Calu3 (cell line): ENCODE data around the gene PTAFR. TPM values are rescaled to one million over a fixed set of nuclear protein-coding genes. Genes with fewer than 3 reads are reported as not detected.

Source experiments
- BruUV-seq: library from RNA; stranded (reverse); fragments of 400-500 nt; replicated peaks from 2 replicates; lab custom pipeline; 2021; lab: Mats Ljungman, UMichigan
- CTCF ChIA-PET: fragments of 300-600 bp; sonication (Branson Sonifier 250); formaldehyde crosslinking; loops from one replicate; lab custom pipeline; 2022; ENCODE audit warnings: antibody characterized with exemption; lab: Charles Lee
- DNase-seq: peaks from one replicate; pipeline ENCODE4 v3.0.0; 2022
- H3K27ac Mint-ChIP-seq: one replicate; pipeline ENCODE4 v1.8.0; 2022; ENCODE audit warnings: mixed read lengths; ENCODE audit not compliant: unreplicated experiment
- H3K27me3 Mint-ChIP-seq: one replicate; pipeline ENCODE4 v1.8.0; 2022; ENCODE audit warnings: mixed read lengths; ENCODE audit not compliant: unreplicated experiment
- H3K36me3 Mint-ChIP-seq: one replicate; pipeline ENCODE4 v1.8.0; 2022; ENCODE audit warnings: mild to moderate bottlenecking, moderate library complexity, mixed read lengths; ENCODE audit not compliant: insufficient read depth, unreplicated experiment
- H3K4me1 Mint-ChIP-seq: one replicate; pipeline ENCODE4 v1.8.0; 2022; ENCODE audit warnings: mild to moderate bottlenecking, low read depth, mixed read lengths; ENCODE audit not compliant: unreplicated experiment
- H3K4me3 Mint-ChIP-seq: one replicate; pipeline ENCODE4 v1.8.0; 2022; ENCODE audit warnings: mild to moderate bottlenecking, low read depth, moderate library complexity, mixed read lengths; ENCODE audit not compliant: unreplicated experiment
- H3K9me3 Mint-ChIP-seq: one replicate; pipeline ENCODE4 v1.8.0; 2022; ENCODE audit warnings: low read depth, mixed read lengths; ENCODE audit not compliant: unreplicated experiment
- CTCF ChIP-seq: fragments of 200-600 bp; IDR thresholded peaks from one replicate; pipeline ENCODE4 v1.8.0; 2022; ENCODE audit warnings: antibody characterized with exemption; ENCODE audit not compliant: unreplicated experiment
- intact Hi-C: fragments of 100-400 bp; cut with micrococcal nuclease; formaldehyde crosslinking; loops from one replicate; pipeline ENCODE4 v1.10.0; 2022; ENCODE audit not compliant: unreplicated experiment
- total RNA-seq: library from RNA; stranded (reverse); gene quantifications from 2 replicates; pipeline ENCODE4 v1.2.3, GENCODE V29; 2022

The PTAFR gene
- total RNA-seq, 1 experiment from 2014 or later: 2.5 TPM

DNA sequence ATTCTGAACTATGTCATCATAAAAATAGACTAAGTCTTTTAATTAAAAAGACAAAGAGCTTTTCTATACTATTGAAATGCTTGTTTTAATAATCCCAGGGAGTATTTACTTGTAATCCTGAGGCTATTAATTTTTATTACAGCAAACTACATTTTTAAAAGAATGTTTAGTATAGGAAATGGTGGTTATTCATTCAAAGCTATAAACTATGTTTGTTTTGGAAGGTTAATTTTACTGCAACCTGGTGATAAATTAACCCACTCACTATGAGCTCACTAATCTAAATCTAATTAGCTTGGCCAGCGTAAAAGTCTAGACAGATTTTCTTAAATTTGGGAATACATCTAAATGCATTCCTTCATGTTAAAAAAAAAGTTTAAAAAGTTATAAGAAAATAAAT, 74.3 kb downstream of the PTAFR start:
- TF ChIP-seq CTCF: no peak
- intact Hi-C loops: no loop called here
- no peaks in the 10 kb centered on the region for H3K27me3 Mint-ChIP-seq
- DNase-seq: no peak
- H3K36me3 Mint-ChIP-seq: peaks cover 4% of the 10 kb centered on the region
- no peaks in the 10 kb centered on the region for H3K9me3 Mint-ChIP-seq
- BruUV-seq: no TSS peak
- no peak overlapping the region for H3K4me3 Mint-ChIP-seq
- CTCF ChIA-PET: interaction anchor here (0.7 kb wide), 2 partner anchors 62 to 200 kb away, joined by 3 to 7 read pairs; no protein-coding TSS in a partner anchor
- H3K4me1 Mint-ChIP-seq: peaks cover 15% of the 10 kb centered on the region
- H3K27ac Mint-ChIP-seq: no peak overlapping the region

GRCh38 chr1:28099050-28099769, 77.3 kb downstream of the PTAFR start:
- intact Hi-C loops: no loop called here
- CTCF ChIA-PET: no interaction called here
- H3K4me3 Mint-ChIP-seq: no peak overlapping the region
- no peak overlapping the region for H3K27ac Mint-ChIP-seq
- no peak for DNase-seq
- no peak for TF ChIP-seq CTCF
- BruUV-seq: no TSS peak
- H3K4me1 Mint-ChIP-seq: peaks cover 2% of the 10 kb centered on the region
- no peaks in the 10 kb centered on the region for H3K27me3 Mint-ChIP-seq
- no peaks in the 10 kb centered on the region for H3K36me3 Mint-ChIP-seq
- H3K9me3 Mint-ChIP-seq: no peaks in the 10 kb centered on the region

Other genes with a start within 250 kb of the PTAFR start
- gene SMPDL3B, start 241.7 kb downstream of the PTAFR start, total RNA-seq: 9.7 and 13.0 TPM in 2 replicates
- 3.3 and 3.8 TPM in 2 replicates for gene XKR8, start 216.7 kb downstream of the PTAFR start, total RNA-seq
- 15.0 and 18.8 TPM in 2 replicates for gene EYA3, start 88.1 kb downstream of the PTAFR start, total RNA-seq
- gene DNAJC8, start 56.3 kb upstream of the PTAFR start, total RNA-seq: 57.6 and 58.3 TPM in 2 replicates
- 112 and 125 TPM in 2 replicates for gene ATP5IF1, start 59.4 kb upstream of the PTAFR start, total RNA-seq
- 12.4 and 13.0 TPM in 2 replicates for gene SESN2, start 82.8 kb upstream of the PTAFR start, total RNA-seq
- 17.4 and 18.8 TPM in 2 replicates for gene MED18, start 152.3 kb upstream of the PTAFR start, total RNA-seq
- 58.0 and 58.7 TPM in 2 replicates for gene PHACTR4, start 193.1 kb upstream of the PTAFR start, total RNA-seq